NOMO-1 treated with dmso at 0.1 percent for 144 hours (cell line): ENCODE data around the gene MTOR.

Experiments
- DNase-seq: peaks from one replicate; lab custom pipeline; 2025; ENCODE audit not compliant: unreplicated experiment; lab: John Stamatoyannopoulos, UW

MTOR gene

DNA sequence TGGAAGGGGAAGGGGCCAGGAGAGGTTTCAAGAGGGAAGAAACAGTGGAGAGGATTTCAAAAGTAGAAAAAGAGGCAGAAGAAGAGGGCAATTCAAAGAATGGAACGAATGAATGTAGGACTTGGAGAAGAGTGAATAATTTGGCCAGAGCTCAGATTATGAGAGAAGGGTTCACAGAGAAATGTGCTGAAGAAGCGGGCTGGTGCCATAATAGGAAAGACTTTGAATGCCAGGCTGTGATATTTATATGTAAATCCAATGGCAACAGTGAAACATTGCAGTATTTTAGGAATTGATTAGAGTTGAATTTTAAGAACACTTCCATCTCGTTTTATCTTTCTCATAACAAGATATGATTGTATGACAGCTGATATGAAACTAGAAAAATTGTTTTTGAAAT, 109.2 kb downstream of the MTOR start:
- DNase-seq, result no peak

DNA sequence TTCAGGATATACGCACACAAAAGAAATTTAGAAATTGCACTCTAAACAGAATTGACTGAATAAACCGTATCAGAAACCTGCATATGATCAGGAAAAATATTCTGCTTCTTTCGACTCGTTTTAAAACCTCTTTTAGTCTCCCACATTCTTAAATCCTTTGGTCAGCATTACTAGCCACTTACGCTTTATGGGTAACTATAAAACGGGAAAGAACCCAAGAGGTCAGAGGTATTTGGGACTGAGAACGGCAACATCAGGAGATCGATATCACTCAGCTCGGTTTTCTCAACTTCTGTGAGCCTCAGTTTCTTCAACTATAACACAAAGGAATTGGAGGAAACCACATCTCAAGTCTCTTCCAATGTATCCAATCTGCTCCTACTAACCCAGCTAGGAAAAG, 109.6 kb downstream of the MTOR start:
- DNase-seq, result no peak

DNA sequence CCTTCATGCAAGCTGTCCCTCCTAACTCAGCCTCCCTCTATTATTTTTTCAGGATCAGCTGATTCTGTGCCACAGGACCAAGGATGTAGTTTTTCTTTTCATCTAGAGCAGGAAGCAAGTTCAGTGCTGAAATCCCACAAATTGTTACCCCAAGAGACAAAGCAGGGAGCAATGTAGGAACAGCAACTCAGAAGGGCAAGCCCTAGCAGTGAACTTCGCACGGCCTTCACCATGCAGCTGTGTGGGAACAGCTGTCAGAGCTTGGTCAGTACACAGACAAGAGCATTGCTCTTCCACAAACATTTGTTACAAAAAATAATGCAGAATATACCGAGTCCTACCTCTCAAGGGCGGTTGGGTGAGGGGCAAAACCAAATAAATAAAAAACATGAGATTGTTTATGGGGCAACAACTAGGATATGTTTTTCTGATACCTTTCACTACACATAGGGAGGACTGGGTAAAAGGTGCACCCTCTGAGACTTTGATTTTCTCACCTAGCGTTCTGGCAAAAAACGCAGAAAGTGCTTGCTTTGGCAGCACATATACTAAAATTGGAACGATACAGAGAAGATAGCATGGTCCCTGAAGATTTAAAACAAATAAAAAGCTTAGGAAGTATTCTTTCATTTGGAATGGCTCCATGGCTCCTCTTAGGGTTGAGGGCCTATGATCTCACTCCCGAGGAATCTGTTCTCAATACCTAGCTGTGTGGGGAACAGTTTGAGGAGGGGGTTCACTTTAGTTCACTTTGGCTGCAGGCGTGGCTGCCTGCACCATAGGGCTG, 110.3 kb downstream of the MTOR start:
- no peak for DNase-seq

DNA sequence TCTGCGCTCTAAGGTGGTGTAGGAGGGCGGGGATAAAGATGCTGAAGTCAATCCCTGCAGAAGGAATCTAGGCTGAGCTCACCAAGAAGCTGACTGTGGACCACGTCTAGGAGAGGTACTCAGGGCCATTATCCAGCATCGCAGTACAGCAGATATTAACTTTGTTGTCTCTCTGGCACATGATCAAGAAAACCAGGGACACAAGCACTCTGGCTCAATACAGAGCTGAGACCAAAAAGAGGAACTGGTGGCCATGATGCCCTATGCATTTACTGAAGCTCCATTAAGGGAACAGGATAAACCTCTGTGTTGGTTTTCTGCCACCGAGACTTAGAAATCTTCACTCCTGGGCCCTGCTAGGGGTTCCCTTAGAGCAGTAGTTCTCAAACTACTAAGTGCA, 111.2 kb downstream of the MTOR start:
- no peak for DNase-seq

DNA sequence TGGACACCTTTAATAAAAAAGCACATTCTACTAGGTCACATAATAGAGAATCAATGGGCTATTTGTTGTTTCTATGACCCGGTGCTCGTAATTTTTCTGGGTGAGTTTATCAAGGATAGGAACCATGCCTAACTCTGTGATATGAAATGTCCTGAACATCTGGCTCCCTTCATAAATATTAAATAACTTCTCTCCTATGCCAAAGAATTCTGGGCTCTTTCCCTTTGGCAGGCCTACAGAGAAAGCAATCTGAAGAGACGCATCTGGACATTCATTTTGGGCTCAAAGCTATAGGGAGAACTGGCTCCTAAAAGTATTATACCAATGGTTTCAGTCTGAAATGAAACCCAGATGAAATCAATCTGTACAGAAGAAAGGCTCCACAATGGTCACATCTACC, 112.0 kb downstream of the MTOR start:
- no peak for DNase-seq

DNA sequence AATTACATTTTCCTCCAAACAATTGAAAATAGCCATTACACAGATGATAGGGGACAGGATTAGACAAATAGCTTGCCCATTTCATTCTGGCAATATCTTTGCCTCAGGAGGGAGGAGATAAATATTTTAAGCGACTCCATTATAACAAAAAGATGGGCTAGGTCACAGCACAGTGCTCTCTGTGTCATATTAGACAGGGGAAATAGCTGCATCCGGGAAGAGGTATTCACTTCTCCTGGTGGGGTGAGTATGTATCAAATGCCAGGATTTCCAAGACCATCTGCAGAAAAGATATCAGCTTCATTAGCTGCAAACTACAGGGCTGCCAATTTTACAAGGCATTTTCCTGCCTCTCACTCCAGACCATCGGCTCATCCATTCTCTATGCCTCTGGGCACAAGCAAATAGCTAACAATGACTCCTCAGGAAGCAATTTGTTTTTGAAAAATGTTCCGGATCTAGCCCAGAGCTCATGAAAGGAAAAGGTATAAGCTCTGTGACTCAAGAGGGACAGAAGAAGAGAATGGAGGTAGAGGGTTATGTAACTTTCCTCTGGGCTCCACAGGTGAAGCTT, 115.1 kb downstream of the MTOR start:
- no peak for DNase-seq

DNA sequence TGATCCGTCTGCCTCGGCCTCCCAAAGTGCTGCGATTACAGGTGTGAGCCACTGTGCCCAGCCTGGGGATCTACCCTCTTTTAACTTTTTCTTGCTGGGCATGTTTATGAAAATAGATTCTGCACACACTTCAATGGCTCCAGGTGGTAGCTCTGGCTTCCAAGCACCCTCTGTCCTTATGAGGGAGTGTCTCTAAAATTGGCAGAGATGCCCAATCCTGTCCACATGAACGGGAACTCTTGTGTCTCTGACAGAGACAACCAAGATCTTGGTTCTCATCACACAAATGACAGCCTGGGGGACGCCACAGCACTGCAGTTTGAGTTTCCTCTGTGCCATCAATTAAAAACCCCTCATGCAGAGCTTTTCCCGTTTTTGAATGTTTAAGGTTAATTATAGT, 116.6 kb downstream of the MTOR start:
- no peak for DNase-seq

DNA sequence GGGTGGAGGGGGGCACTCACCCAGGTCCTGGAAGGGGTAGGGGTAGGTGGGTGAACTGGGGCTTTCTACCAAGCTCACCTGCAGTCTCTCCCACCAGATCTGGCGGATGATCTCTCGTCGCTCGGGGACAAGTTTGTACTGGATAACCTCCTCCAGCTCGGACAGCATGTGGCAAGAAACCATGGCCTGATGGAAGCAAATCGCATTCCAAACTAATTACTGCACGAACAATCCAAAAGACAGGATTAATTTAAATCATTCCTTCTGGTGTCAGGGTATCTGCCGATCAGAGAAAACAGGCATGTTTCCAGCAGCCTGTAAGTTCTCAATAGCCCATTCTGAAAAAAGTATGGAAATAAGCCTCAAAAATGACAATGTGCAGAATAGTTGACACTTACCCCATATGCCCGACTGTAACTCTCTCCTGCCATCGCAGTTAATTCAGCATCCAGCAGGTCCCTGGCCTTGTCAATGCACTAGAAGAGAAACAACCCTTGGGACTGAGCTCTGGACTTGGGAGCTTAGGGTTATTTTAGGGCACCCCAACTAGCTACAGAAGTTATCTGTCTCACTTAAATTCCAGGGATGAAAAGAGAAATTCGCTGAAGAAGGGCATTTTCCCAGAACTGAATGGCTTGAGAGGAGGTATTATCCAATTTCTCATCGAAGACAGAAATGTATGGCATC, 117.6 kb downstream of the MTOR start:
- DNase-seq, result no peak

DNA sequence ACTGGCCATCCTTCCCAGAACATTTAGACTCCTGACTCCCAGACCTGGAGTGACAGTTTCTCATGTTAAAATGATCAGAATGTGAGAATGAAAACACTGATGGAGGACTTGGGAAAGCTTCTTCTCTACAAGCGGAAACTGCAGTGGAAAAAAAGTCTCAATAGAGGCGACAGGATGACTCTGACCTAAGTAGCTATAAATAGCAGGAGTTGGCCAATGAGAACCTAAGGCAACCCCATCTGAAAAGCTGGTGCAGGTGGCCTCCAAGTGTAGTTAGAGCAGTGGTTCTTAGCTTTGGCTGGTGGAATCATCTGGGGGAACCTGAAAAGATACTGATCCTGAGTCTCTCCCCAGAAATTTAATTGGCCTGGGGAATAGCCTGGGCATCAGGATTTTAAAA, 118.4 kb downstream of the MTOR start:
- no peak for DNase-seq

DNA sequence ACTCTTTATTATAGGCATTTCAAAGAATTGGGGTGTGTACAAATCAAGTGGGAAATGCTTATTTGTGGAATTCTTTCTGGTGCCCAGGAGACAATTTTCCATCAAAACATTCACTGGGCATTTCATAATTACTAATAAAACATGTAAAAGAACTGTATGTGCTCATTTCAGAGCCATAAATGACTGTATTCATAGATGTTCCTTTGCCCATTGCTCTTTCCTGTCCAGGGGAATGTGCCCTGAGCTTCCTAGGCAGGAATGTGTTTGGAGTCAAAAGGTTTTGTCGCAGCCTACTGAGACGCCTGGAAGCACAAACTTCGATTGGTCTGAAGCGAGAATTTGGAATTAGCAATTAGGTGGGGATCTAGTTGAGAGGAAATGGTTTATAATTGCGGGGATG, 119.0 kb downstream of the MTOR start:
- DNase-seq, result no peak

DNA sequence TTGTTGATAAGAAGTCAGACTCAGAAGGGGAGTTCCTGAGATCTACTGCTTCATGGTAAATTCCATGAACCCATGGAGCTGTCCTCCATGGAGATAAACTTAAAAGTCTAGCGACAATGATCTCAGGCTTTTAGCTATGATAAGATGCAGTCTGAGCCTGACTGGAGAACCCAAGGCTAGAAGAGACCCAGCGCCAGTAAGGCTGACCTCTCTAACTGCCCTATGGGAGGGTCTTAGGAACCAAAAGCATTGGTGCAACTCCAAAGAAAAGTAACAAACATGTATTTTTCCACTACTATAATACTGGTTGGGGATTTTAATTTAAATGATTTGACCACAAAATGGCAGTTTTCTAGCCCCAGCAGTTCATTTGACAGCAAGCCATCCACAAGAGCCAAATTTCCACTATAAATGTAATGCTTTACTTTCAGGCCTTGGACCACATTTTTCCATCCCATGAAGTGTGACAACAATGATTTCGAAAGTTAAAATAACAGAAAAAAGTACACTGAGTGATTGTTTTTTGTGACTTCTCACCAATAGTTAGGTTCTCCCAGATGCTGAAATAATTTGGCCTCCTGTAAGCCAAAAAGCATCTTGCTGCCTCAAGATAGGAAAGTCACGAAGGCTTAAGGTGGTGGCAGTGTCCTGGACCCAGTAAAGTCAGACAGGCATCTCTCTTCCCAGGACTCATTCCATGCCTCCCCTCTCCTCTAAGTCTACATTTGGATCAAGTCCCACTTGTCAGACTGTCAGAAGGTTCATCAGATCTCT, 119.5 kb downstream of the MTOR start:
- DNase-seq, result no peak

DNA sequence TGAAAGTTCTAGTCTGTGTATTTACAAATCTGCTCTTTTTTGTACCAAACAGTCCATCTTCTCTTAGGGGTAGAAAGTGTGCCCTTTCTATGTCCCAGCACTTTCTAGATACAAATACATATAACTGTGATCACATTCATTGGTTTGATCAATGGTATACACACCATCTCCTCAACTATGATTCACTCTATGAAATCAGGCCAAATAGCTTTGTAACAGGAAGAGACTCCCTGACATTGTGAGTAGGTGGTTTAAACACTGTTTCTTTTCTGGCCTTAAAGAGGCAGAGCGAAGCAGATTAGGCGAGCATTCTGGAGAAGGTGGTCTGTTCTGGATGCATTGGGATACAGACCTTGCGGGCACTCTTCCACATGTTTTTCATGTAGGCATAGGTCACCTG, 123.4 kb downstream of the MTOR start:
- no peak for DNase-seq

DNA sequence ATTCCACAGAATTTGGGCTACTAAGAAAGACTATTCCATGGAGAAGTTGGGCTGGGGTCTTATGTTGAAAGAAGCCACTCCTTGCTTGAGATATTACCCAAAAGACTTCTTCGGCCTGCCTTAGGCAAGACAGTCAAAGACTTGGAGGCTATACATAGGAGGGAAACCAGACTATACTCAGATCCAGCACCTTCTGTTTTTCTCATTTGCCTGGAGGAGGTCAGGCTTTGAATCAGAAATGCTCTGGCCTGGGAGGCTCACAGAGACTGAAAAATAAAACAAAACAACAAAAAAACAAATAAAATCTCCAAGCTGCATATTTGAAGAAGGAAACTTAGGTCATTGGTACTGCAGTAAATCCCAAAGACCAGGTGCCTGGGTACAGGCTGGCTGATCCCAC, 124.3 kb downstream of the MTOR start:
- DNase-seq, result no peak

DNA sequence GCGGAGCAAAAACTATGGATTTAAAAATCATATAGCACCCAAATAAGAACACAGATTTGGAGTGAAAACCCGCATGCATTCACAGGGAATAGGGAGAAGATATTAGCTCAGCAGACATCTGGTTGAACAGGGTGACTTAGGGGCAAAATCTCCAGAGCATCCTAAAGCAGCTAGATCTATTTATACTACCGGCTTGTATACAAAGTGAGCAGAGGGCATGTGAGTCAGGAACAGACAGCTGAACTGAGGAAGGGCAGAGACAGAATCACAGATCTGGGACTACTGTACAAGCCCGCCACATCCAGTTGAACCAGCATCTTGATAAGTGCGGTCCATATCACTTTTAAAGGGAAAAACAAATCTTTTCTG, 127.5 kb downstream of the MTOR start:
- DNase-seq, result no peak

DNA sequence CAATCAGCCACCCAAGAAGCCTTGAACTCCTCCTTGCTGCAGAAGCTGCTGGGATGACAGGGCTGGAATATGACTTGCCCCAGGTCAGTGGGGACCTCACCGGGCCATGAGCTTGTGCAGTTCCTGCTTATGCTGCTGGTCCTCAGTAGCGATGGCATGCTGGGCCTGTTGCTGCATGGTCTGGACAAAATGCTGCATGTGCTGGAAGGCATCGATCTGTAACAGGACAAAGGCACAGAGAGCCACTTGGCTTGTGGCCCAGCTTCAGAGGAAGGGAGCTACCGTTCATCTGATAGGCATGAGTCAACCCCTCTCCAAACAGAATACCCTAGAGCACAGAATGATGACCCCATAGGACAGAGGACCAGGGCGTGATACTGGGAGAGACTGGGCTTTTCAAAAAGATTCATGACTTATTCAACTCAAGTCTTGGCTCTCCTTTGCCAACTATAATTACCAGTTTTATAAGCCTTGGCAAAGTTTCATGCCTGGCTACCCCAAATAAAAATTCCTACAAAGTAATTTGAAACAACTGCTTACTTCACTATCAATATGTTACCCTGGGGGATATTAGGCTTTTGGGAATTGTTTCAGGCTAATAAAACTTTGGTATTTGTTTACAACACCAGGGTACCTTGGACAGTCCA, 128.0 kb downstream of the MTOR start:
- DNase-seq, result no peak

DNA sequence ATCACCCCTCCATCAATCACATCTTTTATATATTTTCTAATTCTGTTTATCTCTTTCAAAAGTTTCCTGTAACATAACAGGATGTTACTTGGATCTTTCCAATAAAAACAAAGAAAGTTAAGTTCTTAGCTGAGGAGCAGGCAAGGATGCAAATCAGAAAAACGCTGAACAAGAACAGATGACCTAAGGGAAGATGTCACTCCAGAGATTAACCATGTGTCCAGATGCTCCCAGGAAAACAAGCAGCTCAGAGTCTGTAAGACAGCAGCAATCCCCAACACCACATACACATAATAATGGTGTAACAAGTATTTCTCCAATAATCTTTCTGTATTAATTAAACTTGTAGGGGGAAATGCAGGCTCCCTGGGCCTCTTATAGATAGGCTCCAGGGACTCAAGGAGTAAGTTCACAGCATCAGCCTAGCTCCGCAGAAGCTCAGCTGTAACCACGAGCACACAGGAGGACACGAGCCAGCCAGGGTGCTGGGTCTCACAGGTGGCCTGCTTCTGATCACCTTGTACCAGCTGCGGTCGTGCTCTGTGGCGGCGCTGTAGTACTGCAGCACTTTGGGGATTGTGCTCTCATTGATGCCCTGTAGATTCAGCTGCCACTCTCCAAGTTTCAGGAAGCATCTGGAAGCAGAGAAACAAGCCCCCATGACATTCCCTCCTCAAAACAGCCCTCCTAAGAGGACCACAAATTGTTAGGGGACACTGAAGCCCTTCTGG, 129.6 kb downstream of the MTOR start:
- no peak for DNase-seq

DNA sequence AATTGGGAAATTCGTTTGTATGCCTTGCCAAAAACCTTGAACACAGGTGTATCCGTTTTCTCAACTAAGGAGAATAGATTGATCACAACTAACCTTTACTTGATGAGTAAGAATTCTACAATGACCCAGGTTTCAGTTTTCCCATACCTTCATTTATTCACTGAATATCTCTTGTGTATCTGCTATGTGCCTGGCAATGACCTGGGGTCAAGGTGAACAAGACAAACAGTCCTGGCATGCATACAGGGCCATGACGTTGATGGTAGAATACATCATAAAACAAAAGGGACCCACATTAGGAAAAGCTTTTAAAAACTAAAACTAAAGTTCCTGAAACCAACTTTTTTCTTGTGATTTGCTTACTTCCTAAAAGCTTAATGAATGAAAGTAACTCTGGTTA, 130.5 kb downstream of the MTOR start:
- no peak for DNase-seq

DNA sequence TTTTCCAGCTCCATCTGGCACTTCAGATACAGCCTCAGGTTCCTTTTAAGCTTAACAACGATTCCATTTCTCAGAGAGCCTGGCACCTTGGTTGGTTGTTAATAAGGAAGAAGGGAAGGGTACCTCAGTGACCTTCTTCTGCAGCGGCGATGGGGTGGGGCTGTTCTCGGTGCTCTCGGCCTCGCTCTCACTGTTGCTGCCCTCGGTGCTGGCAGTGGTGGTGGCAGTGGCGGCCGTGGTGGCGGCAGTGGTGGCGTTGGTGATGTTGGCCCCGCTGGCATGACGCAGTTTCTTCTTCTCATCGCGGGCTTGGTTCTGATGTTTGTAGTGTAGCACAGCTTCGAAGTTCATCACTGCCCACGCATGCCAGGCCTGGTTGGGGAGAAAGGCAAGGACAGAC, 131.9 kb downstream of the MTOR start:
- no peak for DNase-seq

DNA sequence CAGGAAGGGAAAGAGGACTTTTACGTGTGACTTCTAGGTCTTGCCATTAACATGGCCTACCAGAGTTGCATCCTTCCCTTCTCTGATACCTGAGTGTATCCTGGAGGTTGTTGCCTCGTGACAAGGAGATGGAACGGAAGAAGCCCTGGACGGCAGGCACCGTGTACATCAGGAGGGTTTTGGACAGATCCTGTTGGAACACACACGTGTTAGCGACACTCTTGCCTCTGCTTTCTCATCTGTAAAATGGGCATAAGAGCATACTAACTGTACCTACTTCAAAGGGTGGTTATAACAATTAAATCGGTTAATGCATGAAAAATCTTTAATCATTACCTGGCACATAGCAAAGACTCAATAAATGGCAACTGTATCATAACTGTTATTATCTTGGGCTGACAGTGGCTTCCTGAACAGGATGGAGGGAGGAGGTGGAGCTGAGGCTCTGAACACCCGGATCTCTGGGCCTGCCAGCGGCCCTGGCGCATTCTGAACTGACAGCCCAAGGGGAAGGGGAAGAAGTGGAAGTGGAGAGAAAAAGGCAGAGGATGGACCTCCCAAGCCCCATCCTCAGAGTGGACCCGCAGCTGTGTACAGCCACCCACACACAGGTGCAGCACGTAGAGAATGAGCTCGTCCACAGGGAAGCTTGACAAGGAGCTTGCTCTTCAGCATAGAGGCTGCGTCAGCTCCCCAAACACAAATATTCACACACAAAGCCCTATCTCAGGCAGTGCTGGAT, 132.5 kb downstream of the MTOR start:
- DNase-seq, result no peak

DNA sequence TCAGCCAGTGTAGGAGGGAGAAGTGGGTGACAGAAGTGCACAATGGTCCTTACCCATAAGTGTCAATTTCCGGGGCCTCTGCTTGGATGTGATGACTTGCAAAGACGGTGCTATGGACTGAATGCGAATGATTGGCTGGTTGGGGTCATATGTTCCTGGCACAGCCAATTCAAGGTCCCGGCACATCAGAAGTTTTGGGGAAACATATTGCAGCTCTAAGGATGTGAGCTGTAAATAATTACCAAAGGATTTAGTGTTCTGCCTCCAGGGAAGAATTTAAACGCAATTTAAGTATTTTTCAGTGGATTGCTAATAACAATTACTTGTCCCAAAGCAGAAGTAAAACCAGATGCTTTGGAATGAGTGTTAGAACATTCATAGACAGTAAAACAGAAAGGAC, 135.8 kb downstream of the MTOR start:
- no peak for DNase-seq
